Loucy (cell line): ENCODE data around the gene EML1.

Source experiments
- CTCF ChIP-seq: fragments of 200-600 bp; sonication (generic); conservative IDR thresholded peaks from 2 replicates; pipeline ENCODE4 v1.5.1; 2014; ENCODE audit warnings: mild to moderate bottlenecking, antibody characterized with exemption, low read length
- EZH2phosphoT487 ChIP-seq: fragments of 200-600 bp; IDR thresholded peaks from 2 replicates; pipeline ENCODE4 v1.6.1; 2018; ENCODE audit warnings: antibody characterized with exemption, mild to moderate bottlenecking, moderate library complexity, borderline replicate concordance

DNA sequence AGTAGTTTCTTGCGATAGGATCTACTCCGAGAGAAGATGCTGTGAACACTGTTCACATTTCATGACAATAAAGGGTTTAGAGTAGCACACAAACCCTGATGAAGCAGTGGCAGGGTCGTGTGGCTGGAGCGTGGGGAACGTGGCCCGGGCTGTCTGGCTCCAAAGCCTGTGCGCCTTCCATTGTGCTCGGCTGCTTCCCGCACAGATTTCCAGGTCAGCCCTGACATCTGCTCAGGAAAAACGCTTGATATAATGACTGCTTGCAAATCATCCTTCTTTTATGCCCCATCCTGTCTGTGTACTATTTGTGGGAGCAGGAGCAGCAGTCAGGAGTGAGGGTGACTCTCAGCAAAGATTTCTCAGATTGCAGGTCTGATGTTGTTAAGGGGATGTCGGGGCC, 78.6 kb downstream of the EML1 start:
- no peak for TF ChIP-seq CTCF
- TF ChIP-seq EZH2phosphoT487 = no peak
